IMR-90 (cell line): ENCODE measurements around the gene CREB1. TPM values are rescaled to one million over a fixed set of nuclear protein-coding genes. Genes with fewer than 3 reads are reported as not detected.

Source experiments
- ATAC-seq: fragments of 200-7000 bp; cut with Tn5 transposase; 2 replicates; pipeline ENCODE4 v1.9.1; 2020; ENCODE audit warnings: low read depth, mild to moderate bottlenecking, moderate library complexity
- BruUV-seq: library from RNA; stranded (reverse); fragments of 400-500 nt; replicated peaks from 2 replicates; lab custom pipeline; 2021; lab: Mats Ljungman, UMichigan
- CTCF ChIA-PET: fragments of 300-600 bp; formaldehyde crosslinking; extraction: SDS; loops from one replicate; lab custom pipeline; 2021; ENCODE audit warnings: antibody characterized with exemption; lab: Yijun Ruan, JAX
- POLR2A ChIA-PET: fragments of 300-600 bp; sonication (Branson Sonifier 250); formaldehyde crosslinking; loops from one replicate; lab custom pipeline; 2022; ENCODE audit warnings: antibody characterized with exemption; ENCODE audit not compliant: unreplicated experiment; lab: Charles Lee
- DNase-seq: peaks from one replicate; pipeline ENCODE4 v3.0.0; 2013
- H2AFZ ChIP-seq: replicated peaks from 2 replicates; pipeline ENCODE3; 2013; ENCODE audit warnings: low read length, mild to moderate bottlenecking; ENCODE audit not compliant: poor library complexity
- H2AK5ac ChIP-seq: 2 replicates; pipeline ENCODE4 v1.6.1; 2013; ENCODE audit warnings: low read depth, low read length, inconsistent platforms
- H2AK9ac ChIP-seq: replicated peaks from 2 replicates; pipeline ENCODE3; 2013; ENCODE audit warnings: mild to moderate bottlenecking, low read depth, low read length, moderate library complexity; ENCODE audit not compliant: poor library complexity
- H2BK120ac ChIP-seq: 2 replicates; pipeline ENCODE4 v1.6.1; 2013; ENCODE audit warnings: low read depth, low read length, inconsistent platforms
- H2BK15ac ChIP-seq: 3 replicates; pipeline ENCODE4 v1.6.1; 2013; ENCODE audit warnings: low read depth, low read length, inconsistent platforms
- H2BK20ac ChIP-seq: 2 replicates; pipeline ENCODE4 v1.6.1; 2013; ENCODE audit warnings: low read depth, mild to moderate bottlenecking, inconsistent platforms, low read length, moderate library complexity
- H2BK5ac ChIP-seq: 2 replicates; pipeline ENCODE4 v1.6.1; 2013; ENCODE audit warnings: mild to moderate bottlenecking, low read depth, low read length, inconsistent platforms; ENCODE audit not compliant: poor library complexity, severe bottlenecking
- H3K14ac ChIP-seq: replicated peaks from 2 replicates; pipeline ENCODE4 v1.6.1; 2013; ENCODE audit warnings: low read depth, low read length, inconsistent platforms
- H3K18ac ChIP-seq: 2 replicates; pipeline ENCODE4 v1.6.1; 2013; ENCODE audit warnings: low read depth, low read length, control low read depth
- H3K23ac ChIP-seq: 2 replicates; pipeline ENCODE4 v1.6.1; 2013; ENCODE audit warnings: low read depth, low read length, inconsistent platforms
- H3K27ac ChIP-seq: 2 replicates; pipeline ENCODE4 v1.5.1; 2013; ENCODE audit warnings: mild to moderate bottlenecking, control low read depth, low read length; ENCODE audit not compliant: insufficient read depth
- H3K27me3 ChIP-seq: 2 replicates; pipeline ENCODE4 v1.6.1; 2013; ENCODE audit warnings: low read length; ENCODE audit not compliant: control insufficient read depth, insufficient read depth
- H3K36me3 ChIP-seq: 2 replicates; pipeline ENCODE4 v1.6.1; 2013; ENCODE audit warnings: low read length, mixed read lengths; ENCODE audit not compliant: control insufficient read depth, insufficient read depth
- H3K4ac ChIP-seq: 2 replicates; pipeline ENCODE4 v1.6.1; 2013; ENCODE audit warnings: low read depth, low read length, inconsistent platforms
- H3K4me1 ChIP-seq: 2 replicates; pipeline ENCODE4 v1.6.1; 2013; ENCODE audit warnings: low read length, mixed read lengths; ENCODE audit not compliant: control insufficient read depth, insufficient read depth
- H3K4me2 ChIP-seq: 2 replicates; pipeline ENCODE4 v1.6.1; 2013; ENCODE audit warnings: low read depth, mild to moderate bottlenecking, control low read depth, low read length, moderate library complexity
- H3K4me3 ChIP-seq: 2 replicates; pipeline ENCODE4 v1.5.1; 2013; ENCODE audit warnings: low read depth, mild to moderate bottlenecking, control low read depth, low read length, moderate library complexity; ENCODE audit not compliant: insufficient read depth
- H3K56ac ChIP-seq: 2 replicates; pipeline ENCODE4 v1.6.1; 2013; ENCODE audit warnings: low read length, inconsistent platforms; ENCODE audit not compliant: insufficient read depth; ENCODE audit errors: extremely low read depth
- H3K79me1 ChIP-seq, 2 experiments: 2 replicates each; pipeline ENCODE4 v1.6.1; 2013; ENCODE audit warnings: low read length in 2 of 2, inconsistent platforms in 1 of 2, low read depth in 1 of 2
- H3K9ac ChIP-seq: 2 replicates; pipeline ENCODE4 v1.6.1; 2013; ENCODE audit warnings: low read depth, low read length, control low read depth
- H3K9me1 ChIP-seq: 2 replicates; pipeline ENCODE4 v1.6.1; 2013; ENCODE audit warnings: low read length, inconsistent platforms; ENCODE audit not compliant: insufficient read depth
- H3K9me3 ChIP-seq: 2 replicates; pipeline ENCODE4 v1.6.1; 2013; ENCODE audit warnings: low read length; ENCODE audit not compliant: control insufficient read depth, insufficient read depth
- H4K20me1 ChIP-seq: 2 replicates; pipeline ENCODE4 v1.6.1; 2013; ENCODE audit warnings: low read length, inconsistent platforms; ENCODE audit not compliant: insufficient read depth
- H4K5ac ChIP-seq: 2 replicates; pipeline ENCODE4 v1.6.1; 2013; ENCODE audit warnings: mild to moderate bottlenecking, low read depth, low read length, control low read depth
- H4K8ac ChIP-seq, 2 experiments: 2 replicates each; pipeline ENCODE4 v1.6.1; 2013; ENCODE audit warnings: low read depth in 2 of 2, low read length in 2 of 2, control low read depth in 1 of 2, inconsistent platforms in 1 of 2
- H4K91ac ChIP-seq: 2 replicates; pipeline ENCODE4 v1.6.1; 2013; ENCODE audit warnings: low read depth, low read length, inconsistent platforms; ENCODE audit not compliant: insufficient read depth
- CEBPB ChIP-seq: IDR thresholded peaks from 2 replicates; pipeline ENCODE4 v1.6.1; 2012; ENCODE audit warnings: low read depth, low read length, improper control_type of control experiment
- CHD1 ChIP-seq: IDR thresholded peaks from 2 replicates; pipeline ENCODE4 v1.6.1; 2012; ENCODE audit warnings: low read depth, low read length, improper control_type of control experiment
- POLR2A ChIP-seq: IDR thresholded peaks from 2 replicates; pipeline ENCODE4 v1.6.1; 2012; ENCODE audit warnings: mild to moderate bottlenecking, low read depth, low read length
- WGBS, 2 experiments: methylation state at CpG; one replicate each; pipeline versions ENCODE4 v1.1.5 to v1.1.7; 2013; ENCODE audit warnings: missing lambda C conversion rate in 2 of 2; ENCODE audit not compliant: insufficient read length in 1 of 2; ENCODE audit errors: extremely low coverage in 2 of 2; 5-methylcytosine and 5-hydroxymethylcytosine counted together
- dilution Hi-C: fragments of 300-500 bp; cut with HindIII; formaldehyde crosslinking; loops from one replicate; pipeline ENCODE4 v1.14.3; 2018; ENCODE audit warnings: low sequenced_read_pairs; ENCODE audit not compliant: unreplicated experiment
- in situ Hi-C: fragments of 300-500 bp; cut with MboI; formaldehyde crosslinking; loops from 3 replicates; pipeline ENCODE4 v1.14.3; 2019; ENCODE audit warnings: low sequenced_read_pairs, inconsistent platforms, mixed read lengths
- intact Hi-C: fragments of 100-400 bp; cut with micrococcal nuclease; formaldehyde crosslinking; loops from 2 replicates; pipeline ENCODE4 v1.10.0; 2022
- polyA plus RNA-seq, 3 experiments: library from polyadenylated mRNA; depleted of rRNA; stranded (reverse); fragments of >200 nt; gene quantifications; 2 replicates each; pipeline ENCODE4 v1.2.3, GENCODE V29; 2012; ENCODE audit warnings: low replicate concordance in 1 of 3
- total RNA-seq: library from RNA; depleted of rRNA; stranded (reverse); fragments of >200 nt; gene quantifications from 2 replicates; pipeline ENCODE4 v1.2.3, GENCODE V29; 2012

Gene CREB1
- total and polyA plus RNA-seq, 2 of the 4 experiments (the other 2 are of a cell fraction) = 22.4 to 94.5 TPM

DNA sequence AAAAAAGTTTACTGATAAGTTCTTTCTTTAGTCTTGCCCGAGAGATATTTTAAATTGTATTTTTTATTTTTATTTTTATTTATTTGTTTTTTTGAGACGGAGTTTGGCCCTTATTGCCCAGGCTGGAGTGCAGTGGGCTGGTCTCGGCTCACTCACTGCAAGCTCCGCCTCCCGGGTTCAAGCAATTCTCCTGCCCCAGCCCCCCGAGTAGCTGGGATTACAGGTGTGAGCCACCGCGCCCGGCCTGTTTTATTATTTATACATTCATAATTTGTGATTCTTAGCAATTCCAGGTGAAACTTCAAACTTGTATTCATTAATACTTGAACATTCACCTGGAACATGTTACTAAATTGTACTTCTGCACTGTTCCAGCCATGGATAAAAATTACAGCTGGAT, 2.9 kb downstream of the CREB1 start:
- Histone ChIP-seq H3K4me1 (no peaks in the 10 kb centered on the region), H3K23ac (no peak overlapping the region), H3K4me3 (no peak overlapping the region), H4K8ac (no peak overlapping the region), H4K5ac (no peak overlapping the region), H2AK5ac (no peak overlapping the region), H2BK15ac (no peak overlapping the region), H3K9me3 (no peaks in the 10 kb centered on the region), H3K4ac (no peak overlapping the region), H4K91ac (no peak overlapping the region), H2AFZ (no peak overlapping the region), H4K20me1 (peaks cover 17% of the 10 kb centered on the region; the same call in 1 of the 2 replicates), H3K18ac (no peak overlapping the region), H3K56ac (no peak overlapping the region), H2AK9ac (no peak overlapping the region), H3K14ac (no peak overlapping the region), H2BK120ac (no peak overlapping the region), H3K9ac (no peak overlapping the region), H2BK5ac (no peak overlapping the region), H3K36me3 (peaks cover 2% of the 10 kb centered on the region), H3K27ac (no peak overlapping the region), H3K79me1 (peaks cover 24 to 51% of the 10 kb centered on the region in 2 experiments), H3K9me1 (peaks cover 3% of the 10 kb centered on the region; the same call in 1 of the 2 replicates), H2BK20ac (no peak overlapping the region), H3K27me3 (no peaks in the 10 kb centered on the region), H3K4me2 (no peak overlapping the region)
- ChIA-PET CTCF (interaction anchor here (0.7 kb wide), 2 partner anchors 9 to 748 kb away, joined by 4 to 8 read pairs; no protein-coding TSS in a partner anchor), POLR2A (no interaction called here)
- no CpG with 5 or more reads among the region's 9 CpGs for WGBS, 2 experiments
- in situ Hi-C loops = no loop called here
- dilution Hi-C loops = no loop called here
- TF ChIP-seq CEBPB (no peak), CHD1 (no peak), POLR2A (peak; percentile 21; the same call in 1 of the 2 replicates)
- no TSS peak for BruUV-seq
- intact Hi-C loops = no loop called here
- DNase-seq (no peak), ATAC-seq (no peak)
